SK-N-SH (cell line): Measurements from ENCODE around the gene CCL26. TPM values are rescaled to one million over a fixed set of nuclear protein-coding genes. Genes with fewer than 3 reads are reported as not detected.

Experiments used
- CTCF ChIA-PET: fragments of 300-600, 350-600 bp; formaldehyde crosslinking; extraction: SDS; loops from one replicate; lab custom pipeline; 2021; lab: Yijun Ruan, JAX
- POLR2A ChIA-PET: fragments of 350-600 bp; sonication (Branson Sonifier 250); formaldehyde crosslinking; extraction: SDS; loops from one replicate; lab custom pipeline; 2020; ENCODE audit warnings: antibody characterized with exemption, inconsistent platforms; lab: Yijun Ruan, JAX
- DNase-seq: peaks from one replicate; pipeline ENCODE4 v3.0.0; 2012
- H2AFZ ChIP-seq: fragments of 200-600 bp; sonication (generic); 2 replicates; pipeline ENCODE4 v1.8.1; 2016; ENCODE audit warnings: antibody characterized with exemption, mild to moderate bottlenecking, low read depth
- H3F3A ChIP-seq: fragments of 200-600 bp; sonication (generic); replicated peaks from 2 replicates; pipeline ENCODE3; 2016; ENCODE audit warnings: antibody characterized with exemption, mild to moderate bottlenecking; ENCODE audit not compliant: insufficient read depth
- H3K27ac ChIP-seq, 2 experiments: fragments of 200-500 bp in 1 of 2; fragments of 200-600 bp in 1 of 2; sonication (Bioruptor generic) in 1 of 2; sonication (generic), shearing (Covaris generic) in 1 of 2; 2 replicates each; pipeline versions ENCODE4 v1.5.1 to v1.6.1; 2014 to 2016; ENCODE audit warnings: low read depth in 2 of 2, inconsistent platforms in 1 of 2, low read length in 1 of 2, mild to moderate bottlenecking in 1 of 2, mixed read lengths in 1 of 2
- H3K27me3 ChIP-seq: fragments of 200-600 bp; sonication (generic), shearing (Covaris generic); 2 replicates; pipeline ENCODE4 v1.6.1; 2016; ENCODE audit warnings: mixed run types; ENCODE audit not compliant: insufficient read depth
- H3K36me3 ChIP-seq, 2 experiments: fragments of 200-500 bp in 1 of 2; fragments of 200-600 bp in 1 of 2; sonication (Bioruptor generic) in 1 of 2; sonication (generic) in 1 of 2; replicated peaks in 1 of 2; 2 replicates each; pipeline versions ENCODE3 to v1.5.1; 2014 to 2016; ENCODE audit warnings: low read length in 1 of 2, mild to moderate bottlenecking in 1 of 2; ENCODE audit not compliant: insufficient read depth in 2 of 2, control insufficient read depth in 1 of 2
- H3K4me1 ChIP-seq, 2 experiments: fragments of 200-500 bp in 1 of 2; fragments of 200-600 bp in 1 of 2; sonication (Bioruptor generic) in 1 of 2; sonication (generic), shearing (Covaris generic) in 1 of 2; 2 replicates each; pipeline versions ENCODE4 v1.5.1 to v1.6.1; 2014 to 2016; ENCODE audit warnings: low read depth in 1 of 2, low read length in 1 of 2, mixed run types in 1 of 2; ENCODE audit not compliant: insufficient read depth in 2 of 2, control insufficient read depth in 1 of 2
- H3K4me2 ChIP-seq: fragments of 200-600 bp; sonication (generic), shearing (Covaris generic); 2 replicates; pipeline ENCODE4 v1.6.1; 2017; ENCODE audit warnings: mixed run types
- H3K4me3 ChIP-seq, 2 experiments: fragments of 200-500 bp in 1 of 2; fragments of 200-600 bp in 1 of 2; sonication (Bioruptor generic) in 1 of 2; sonication (generic), shearing (Covaris generic) in 1 of 2; 2 replicates each; pipeline versions ENCODE4 v1.5.1 to v1.8.1; 2014 to 2016; ENCODE audit warnings: low read depth in 2 of 2, inconsistent platforms in 1 of 2, low read length in 1 of 2, mild to moderate bottlenecking in 1 of 2, mixed read lengths in 1 of 2, moderate library complexity in 1 of 2
- H3K79me2 ChIP-seq: fragments of 200-600 bp; sonication (generic); 2 replicates; pipeline ENCODE4 v1.8.1; 2017; ENCODE audit warnings: mild to moderate bottlenecking; ENCODE audit not compliant: insufficient read depth
- H3K9ac ChIP-seq: fragments of 200-600 bp; sonication (generic); 2 replicates; pipeline ENCODE4 v1.6.1; 2017; ENCODE audit warnings: mixed run types
- H3K9me2 ChIP-seq: fragments of 200-600 bp; sonication (generic); 2 replicates; pipeline ENCODE4 v1.6.1; 2017; ENCODE audit warnings: mixed run types
- H3K9me3 ChIP-seq: fragments of 200-600 bp; sonication (generic); 2 replicates; pipeline ENCODE4 v1.6.1; 2017; ENCODE audit warnings: mixed run types, mild to moderate bottlenecking, moderate library complexity
- H4K20me1 ChIP-seq: fragments of 200-600 bp; sonication (generic); 2 replicates; pipeline ENCODE4 v1.6.1; 2017; ENCODE audit warnings: mild to moderate bottlenecking, mixed run types; ENCODE audit not compliant: insufficient read depth
- ELF1 ChIP-seq: IDR thresholded peaks from 2 replicates; pipeline ENCODE4 v1.4.0; 2012
- EZH2phosphoT487 ChIP-seq: fragments of 200-600 bp; sonication (generic); IDR thresholded peaks from 2 replicates; pipeline ENCODE4 v1.6.1; 2017; ENCODE audit warnings: low read depth, mixed run types, mild to moderate bottlenecking, antibody characterized with exemption, moderate library complexity, borderline replicate concordance
- FOSL2 ChIP-seq: IDR thresholded peaks from 2 replicates; pipeline ENCODE4 v1.4.0; 2012; ENCODE audit warnings: low read depth, mild to moderate bottlenecking, moderate library complexity, borderline replicate concordance
- FOXM1 ChIP-seq: IDR thresholded peaks from 2 replicates; pipeline ENCODE4 v1.4.0; 2012; ENCODE audit warnings: low read depth, mild to moderate bottlenecking
- GABPA ChIP-seq: IDR thresholded peaks from 2 replicates; pipeline ENCODE4 v1.4.0; 2012; ENCODE audit warnings: low read depth, mild to moderate bottlenecking
- GATA2 ChIP-seq: sonication (generic); formaldehyde crosslinking; IDR thresholded peaks from 2 replicates; pipeline ENCODE4 v1.5.0; 2020; ENCODE audit warnings: mild to moderate bottlenecking, missing genetic modification reagents
- MEF2A ChIP-seq: IDR thresholded peaks from 2 replicates; pipeline ENCODE4 v1.4.0; 2012; ENCODE audit warnings: low read depth, borderline replicate concordance
- RAD21 ChIP-seq: IDR thresholded peaks from 2 replicates; pipeline ENCODE4 v1.6.1; 2012; ENCODE audit warnings: mild to moderate bottlenecking, low read length
- RCOR1 ChIP-seq: fragments of 150-350 bp; IDR thresholded peaks from 2 replicates; pipeline ENCODE4 v1.6.1; 2017; ENCODE audit warnings: antibody characterized with exemption, low read length
- REST ChIP-seq: IDR thresholded peaks from 2 replicates; pipeline ENCODE4 v1.6.1; 2012; ENCODE audit warnings: mild to moderate bottlenecking, low read depth, low read length, moderate library complexity
- RFX5 ChIP-seq: IDR thresholded peaks from 2 replicates; pipeline ENCODE4 v1.6.1; 2012; ENCODE audit warnings: mild to moderate bottlenecking, improper control_type of control experiment, low read length
- RXRA ChIP-seq: IDR thresholded peaks from 2 replicates; pipeline ENCODE4 v1.4.0; 2012; ENCODE audit warnings: low read depth, mild to moderate bottlenecking, borderline replicate concordance
- SIN3A ChIP-seq: IDR thresholded peaks from 2 replicates; pipeline ENCODE4 v1.6.1; 2012; ENCODE audit warnings: low read depth, mild to moderate bottlenecking, low read length, moderate library complexity, borderline replicate concordance
- SMC3 ChIP-seq: IDR thresholded peaks from 2 replicates; pipeline ENCODE4 v1.6.1; 2012; ENCODE audit warnings: low read depth, low read length, improper control_type of control experiment
- TCF12 ChIP-seq: IDR thresholded peaks from 2 replicates; pipeline ENCODE4 v1.4.0; 2012
- TEAD4 ChIP-seq: IDR thresholded peaks from 2 replicates; pipeline ENCODE4 v1.4.0; 2012; ENCODE audit warnings: mild to moderate bottlenecking, borderline replicate concordance; ENCODE audit not compliant: insufficient read depth
- YY1 ChIP-seq: IDR thresholded peaks from 2 replicates; pipeline ENCODE4 v1.4.0; 2012; ENCODE audit warnings: low read depth, mild to moderate bottlenecking
- WGBS: methylation state at CpG from one replicate; pipeline ENCODE4 v1.1.6; 2017; ENCODE audit warnings: low lambda C conversion rate; 5-methylcytosine and 5-hydroxymethylcytosine counted together
- polyA plus RNA-seq, 3 experiments: library from polyadenylated mRNA; depleted of rRNA; stranded (reverse); fragments of >200 nt; gene quantifications; 2 replicates each; pipeline ENCODE4 v1.2.3, GENCODE V29; 2012
- TF ChIP-seq, protein P1 (sequence below): IDR thresholded peaks from 2 replicates; pipeline ENCODE4 v1.4.0; 2012; ENCODE audit warnings: low read depth
- TF ChIP-seq, protein P2 (sequence below): fragments of 150-350 bp; IDR thresholded peaks from 2 replicates; pipeline ENCODE4 v1.6.1; 2017; ENCODE audit warnings: antibody characterized with exemption, low read length, low read depth, borderline replicate concordance
- TF ChIP-seq, protein P3 (sequence below): IDR thresholded peaks from 2 replicates; pipeline ENCODE4; 2012
- TF ChIP-seq, protein P4 (sequence below): IDR thresholded peaks from 2 replicates; pipeline ENCODE4 v1.4.0; 2012; ENCODE audit warnings: low read depth, borderline replicate concordance

Gene CCL26
- polyA plus RNA-seq, 1 of the 3 experiments (the other 2 are of a cell fraction): not detected

GRCh38 chr7:75732016-75732521, 39.9 kb downstream of the CCL26 start:
- WGBS: 88% methylated on average over 12 of the region's 12 CpGs

GRCh38 chr7:75729851-75730274, 42.1 kb downstream of the CCL26 start:
- Histone ChIP-seq H3K9ac (no peak overlapping the region), H3K9me3 (no peaks in the 10 kb centered on the region), H3K4me1 (peaks cover 4 to 9% of the 10 kb centered on the region in 2 experiments; a peak in 1 of 4 replicates), H3K27ac (no peak overlapping the region), H4K20me1 (no peaks in the 10 kb centered on the region), H2AFZ (no peak overlapping the region), H3K4me2 (no peak overlapping the region), H3K36me3 (no peaks in the 10 kb centered on the region), H3K27me3 (no peaks in the 10 kb centered on the region), H3K9me2 (no peaks in the 10 kb centered on the region), H3K4me3 (no peak overlapping the region), H3K79me2 (no peaks in the 10 kb centered on the region), H3F3A (peaks cover 29% of the 10 kb centered on the region)
- DNase-seq: no peak
- ChIA-PET CTCF (interaction anchor here (1.2 kb wide), 1 partner anchor 18 kb away, joined by 3 read pairs; no protein-coding TSS in a partner anchor), POLR2A (no interaction called here)
- WGBS: 92% methylated on average over 4 of the region's 4 CpGs
- TF ChIP-seq RAD21 (no peak), GATA2 (CRISPR knock-in tag) (no peak), FOXM1 (no peak), REST (no peak), TEAD4 (no peak), ELF1 (no peak), EZH2phosphoT487 (no peak), TCF12 (no peak), RXRA (no peak), YY1 (no peak), FOSL2 (no peak)
- TF ChIP-seq, protein P1, sequence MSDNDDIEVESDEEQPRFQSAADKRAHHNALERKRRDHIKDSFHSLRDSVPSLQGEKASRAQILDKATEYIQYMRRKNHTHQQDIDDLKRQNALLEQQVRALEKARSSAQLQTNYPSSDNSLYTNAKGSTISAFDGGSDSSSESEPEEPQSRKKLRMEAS: no peak
- TF ChIP-seq, protein P2, sequence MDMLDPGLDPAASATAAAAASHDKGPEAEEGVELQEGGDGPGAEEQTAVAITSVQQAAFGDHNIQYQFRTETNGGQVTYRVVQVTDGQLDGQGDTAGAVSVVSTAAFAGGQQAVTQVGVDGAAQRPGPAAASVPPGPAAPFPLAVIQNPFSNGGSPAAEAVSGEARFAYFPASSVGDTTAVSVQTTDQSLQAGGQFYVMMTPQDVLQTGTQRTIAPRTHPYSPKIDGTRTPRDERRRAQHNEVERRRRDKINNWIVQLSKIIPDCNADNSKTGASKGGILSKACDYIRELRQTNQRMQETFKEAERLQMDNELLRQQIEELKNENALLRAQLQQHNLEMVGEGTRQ: no peak

More at GRCh38 chr7:75732016-75732521, 39.9 kb downstream of the CCL26 start:
- TF ChIP-seq SIN3A (no peak), MEF2A (no peak), RFX5 (no peak), SMC3 (no peak), RCOR1 (no peak), FOSL2 (no peak), EZH2phosphoT487 (no peak), GABPA (no peak)
- TF ChIP-seq, protein P3, sequence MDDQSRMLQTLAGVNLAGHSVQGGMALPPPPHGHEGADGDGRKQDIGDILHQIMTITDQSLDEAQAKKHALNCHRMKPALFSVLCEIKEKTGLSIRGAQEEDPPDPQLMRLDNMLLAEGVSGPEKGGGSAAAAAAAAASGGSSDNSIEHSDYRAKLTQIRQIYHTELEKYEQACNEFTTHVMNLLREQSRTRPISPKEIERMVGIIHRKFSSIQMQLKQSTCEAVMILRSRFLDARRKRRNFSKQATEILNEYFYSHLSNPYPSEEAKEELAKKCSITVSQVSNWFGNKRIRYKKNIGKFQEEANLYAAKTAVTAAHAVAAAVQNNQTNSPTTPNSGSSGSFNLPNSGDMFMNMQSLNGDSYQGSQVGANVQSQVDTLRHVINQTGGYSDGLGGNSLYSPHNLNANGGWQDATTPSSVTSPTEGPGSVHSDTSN: no peak
- TF ChIP-seq, protein P4, sequence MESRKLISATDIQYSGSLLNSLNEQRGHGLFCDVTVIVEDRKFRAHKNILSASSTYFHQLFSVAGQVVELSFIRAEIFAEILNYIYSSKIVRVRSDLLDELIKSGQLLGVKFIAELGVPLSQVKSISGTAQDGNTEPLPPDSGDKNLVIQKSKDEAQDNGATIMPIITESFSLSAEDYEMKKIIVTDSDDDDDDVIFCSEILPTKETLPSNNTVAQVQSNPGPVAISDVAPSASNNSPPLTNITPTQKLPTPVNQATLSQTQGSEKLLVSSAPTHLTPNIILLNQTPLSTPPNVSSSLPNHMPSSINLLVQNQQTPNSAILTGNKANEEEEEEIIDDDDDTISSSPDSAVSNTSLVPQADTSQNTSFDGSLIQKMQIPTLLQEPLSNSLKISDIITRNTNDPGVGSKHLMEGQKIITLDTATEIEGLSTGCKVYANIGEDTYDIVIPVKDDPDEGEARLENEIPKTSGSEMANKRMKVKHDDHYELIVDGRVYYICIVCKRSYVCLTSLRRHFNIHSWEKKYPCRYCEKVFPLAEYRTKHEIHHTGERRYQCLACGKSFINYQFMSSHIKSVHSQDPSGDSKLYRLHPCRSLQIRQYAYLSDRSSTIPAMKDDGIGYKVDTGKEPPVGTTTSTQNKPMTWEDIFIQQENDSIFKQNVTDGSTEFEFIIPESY: no peak
- no peaks in the 10 kb centered on the region for H3K9me3 ChIP-seq
- H3K4me1 ChIP-seq: peaks cover 4 to 9% of the 10 kb centered on the region in 2 experiments; a peak in 1 of 4 replicates
- H3K27me3 ChIP-seq: no peaks in the 10 kb centered on the region
- peak overlapping the region in 1 of 2 experiments; percentile 74; a peak in 2 of 4 replicates for H3K27ac ChIP-seq
- DNase-seq: no peak
- H4K20me1 ChIP-seq: no peaks in the 10 kb centered on the region
- ChIA-PET POLR2A (no interaction called here), CTCF (interaction anchor here (1.0 to 1.2 kb wide), 3 partner anchors 11 to 49 kb away, joined by 3 to 4 read pairs (median 4); no protein-coding TSS in a partner anchor)
- H3K36me3 ChIP-seq: no peaks in the 10 kb centered on the region
- no peak overlapping the region for H2AFZ ChIP-seq
- no peak overlapping the region; the same call in 1 of the 2 replicates for H3K9ac ChIP-seq
- no peaks in the 10 kb centered on the region for H3K9me2 ChIP-seq
- no peak overlapping the region for H3K4me2 ChIP-seq
- no peak overlapping the region for H3K4me3 ChIP-seq
- H3F3A ChIP-seq: peaks cover 31% of the 10 kb centered on the region
- H3K79me2 ChIP-seq: no peaks in the 10 kb centered on the region
